Cardiac septum (tissue), 1 donor: ENCODE data around the gene SH3RF3. TPM values are rescaled to one million over a fixed set of nuclear protein-coding genes. Genes with fewer than 3 reads are reported as not detected.

ENCODE experiments used
- DNase-seq: peaks from one replicate; pipeline ENCODE4 v3.0.0-alpha.2; 2020; ENCODE audit warnings: low spot score
- intact Hi-C: fragments of 100-400 bp; cut with DNase I; formaldehyde crosslinking; loops from one replicate; pipeline ENCODE4 v1.14.0; 2022
- total RNA-seq: library from RNA; stranded (reverse); fragmentation: NEBNext Ultra II Directional; extraction: Animal tissue kit (Norgen Biotek cat#: 25700); gene quantifications from one replicate; pipeline ENCODE4 v1.2.1, GENCODE V29; 2021
- donor health status: DM: no; HTN: no; CAD: no.

Gene SH3RF3
- total RNA-seq, 1 donor from 2014 or later, result 11.2 TPM

DNA sequence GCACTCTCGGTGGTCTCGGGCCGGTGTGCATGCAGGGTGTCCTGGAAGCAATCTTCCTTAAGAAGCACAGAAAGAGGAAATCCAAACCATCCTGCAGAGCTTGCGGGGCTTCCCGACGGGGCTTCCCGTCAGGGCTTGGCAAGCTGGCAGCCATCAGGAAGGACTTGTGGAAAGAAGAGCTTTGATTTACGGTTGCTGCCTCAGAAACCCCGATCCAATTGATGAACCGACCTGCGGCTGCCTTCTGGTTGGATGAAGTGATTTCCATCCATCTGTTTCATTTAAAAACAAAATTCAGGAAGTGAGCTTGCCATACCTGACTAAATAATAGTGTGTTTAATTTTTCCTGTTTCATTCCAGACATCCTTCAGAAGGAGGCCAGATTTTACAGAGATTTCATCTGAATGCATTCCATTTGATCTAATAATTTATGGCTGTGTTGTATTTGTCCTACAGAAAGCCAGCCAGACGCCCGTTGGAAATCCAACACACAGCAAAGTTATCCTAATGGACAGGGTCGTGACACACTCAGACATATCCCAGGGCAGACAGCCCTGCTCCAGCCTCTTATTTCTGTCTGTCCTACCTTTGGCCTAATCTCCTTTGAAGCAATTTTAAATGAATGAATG is 343.4 kb downstream of the SH3RF3 start:
- intact Hi-C loops, result no loop called here
- no peak for DNase-seq

GRCh38 chr2:109472974-109473373 is 344.0 kb downstream of the SH3RF3 start:
- intact Hi-C loops, result no loop called here
- DNase-seq, result no peak

DNA sequence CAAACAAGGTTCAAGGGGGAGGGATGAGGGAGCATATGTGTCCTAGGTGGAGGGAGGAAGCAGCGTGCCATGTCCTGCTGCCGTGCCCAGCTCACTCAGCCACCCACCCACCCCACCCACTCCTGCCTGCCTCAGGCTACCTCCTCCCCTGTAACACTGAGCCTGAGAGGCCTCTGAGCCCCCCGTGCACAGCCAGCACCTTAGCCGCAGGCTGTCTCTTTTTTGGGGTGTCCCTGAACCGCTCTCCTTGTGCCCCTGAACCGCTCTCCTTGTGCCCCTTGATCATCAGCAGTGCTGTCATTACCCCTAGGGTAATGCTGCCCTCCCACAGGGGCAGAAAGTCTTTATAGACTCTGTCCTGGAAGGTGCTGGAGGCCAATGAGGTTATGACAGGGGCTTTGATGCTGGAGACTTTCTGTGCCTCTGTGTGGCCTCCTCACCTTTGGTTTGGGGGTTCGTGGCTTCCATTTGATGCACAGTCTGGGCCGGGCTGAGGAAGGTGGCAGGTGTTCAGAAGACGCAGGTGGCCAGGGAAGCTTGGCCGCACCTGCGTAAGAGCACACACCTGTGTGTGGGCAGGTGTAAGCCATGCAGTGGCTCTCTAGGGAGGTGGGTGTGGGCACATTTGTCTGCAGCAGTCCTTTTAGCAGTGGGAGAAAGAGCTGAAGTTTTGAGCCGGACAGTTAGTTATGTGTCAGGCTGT is 344.8 kb downstream of the SH3RF3 start:
- intact Hi-C loops, result no loop called here
- DNase-seq, result no peak

- DNase-seq, result no peak
- intact Hi-C loops, result no loop called here
These were observed 345.4 kb downstream of the SH3RF3 start for GRCh38 chr2:109474319-109474825.

GRCh38 chr2:109475531-109476210 is 346.7 kb downstream of the SH3RF3 start:
- intact Hi-C loops, result no loop called here

GRCh38 chr2:109476641-109477441 is 347.8 kb downstream of the SH3RF3 start:
- DNase-seq, result no peak
- intact Hi-C loops, result no loop called here

More at GRCh38 chr2:109475531-109476210, 346.7 kb downstream of the SH3RF3 start:
- DNase-seq, result no peak

DNA sequence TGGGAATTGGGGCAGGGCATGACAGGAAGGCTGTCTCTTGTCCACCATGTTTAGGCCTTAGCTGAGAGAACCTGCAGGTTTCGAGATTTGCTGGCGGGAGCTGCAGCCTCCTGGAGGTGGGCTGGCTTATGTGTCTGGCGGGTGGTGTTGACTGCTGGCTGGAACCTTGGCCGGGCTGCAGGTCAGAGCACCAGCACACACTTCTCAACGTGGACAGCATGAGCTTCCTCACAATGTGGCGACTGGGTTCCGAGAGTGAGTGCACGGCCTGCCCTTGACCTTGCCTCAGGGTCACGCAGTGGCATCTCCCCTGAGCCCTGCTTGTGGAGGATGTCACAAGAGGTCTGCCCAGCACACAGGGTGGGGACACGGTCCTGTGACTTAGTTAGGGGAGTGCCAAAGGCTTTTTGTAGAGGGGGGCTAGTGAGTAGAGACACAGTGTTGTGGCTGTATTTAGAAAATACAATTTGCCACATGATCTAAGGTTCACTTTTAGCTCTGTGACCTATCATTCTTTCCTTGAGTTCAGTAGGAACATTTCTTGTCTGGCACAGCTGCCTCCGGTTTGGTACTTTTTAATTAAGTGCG is 350.0 kb downstream of the SH3RF3 start:
- intact Hi-C loops, result no loop called here
- DNase-seq, result no peak

DNA sequence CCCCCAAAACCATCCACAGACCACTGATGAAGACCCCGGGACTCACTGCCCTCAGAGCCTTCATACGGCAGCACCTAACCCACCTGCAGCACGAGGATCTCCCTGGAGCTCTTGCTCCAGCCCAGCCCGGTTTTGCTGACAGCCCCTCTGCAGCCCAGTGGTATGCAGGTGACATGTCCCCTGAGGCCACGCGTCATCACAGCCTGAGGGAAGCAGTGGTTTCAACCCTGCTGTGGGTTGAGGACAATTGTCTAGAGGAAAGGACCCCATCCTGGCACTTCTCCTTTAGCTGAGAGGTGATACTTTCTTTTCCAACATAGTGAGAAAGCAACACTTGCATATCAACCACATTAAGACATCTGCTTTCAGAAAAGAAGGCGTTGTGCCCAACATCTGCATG is 350.8 kb downstream of the SH3RF3 start:
- DNase-seq, result no peak
- intact Hi-C loops, result loop anchor here (5.0 kb wide), 1 partner anchor 223 kb away; no protein-coding TSS in a partner anchor

DNA sequence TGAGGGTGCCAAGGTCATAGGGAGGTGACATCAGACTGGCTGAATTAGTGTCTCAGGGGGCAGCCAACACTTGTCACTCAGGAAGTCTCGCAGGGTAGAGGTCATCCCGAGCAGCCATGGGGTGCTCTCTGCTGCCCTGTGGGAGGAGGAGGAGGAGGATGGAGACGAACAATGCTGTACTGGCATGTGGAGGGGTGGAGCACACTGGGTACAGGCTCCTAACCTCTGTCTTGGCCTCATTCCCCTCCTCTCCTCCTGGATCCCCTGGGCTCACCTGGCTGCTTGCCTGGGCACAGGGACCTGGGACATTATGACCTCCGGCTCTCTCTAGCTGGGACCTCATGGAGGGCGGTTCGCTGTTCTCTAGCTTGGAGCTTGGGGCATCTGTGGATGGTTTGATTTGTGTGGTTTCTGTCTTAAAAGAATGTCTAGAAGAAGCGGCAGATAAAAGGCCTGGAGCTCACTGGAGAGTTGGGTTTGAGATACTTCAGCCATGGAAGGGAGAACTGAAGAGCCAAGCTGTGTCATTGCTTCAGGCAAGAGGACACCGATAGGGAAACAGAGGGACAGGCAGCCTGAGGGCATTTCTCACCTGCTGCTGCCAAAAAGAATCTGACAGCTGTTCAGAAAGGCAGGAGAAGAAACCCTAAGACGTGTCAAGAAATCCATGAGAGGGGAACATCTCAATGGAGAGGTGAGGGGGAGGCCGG is 351.6 kb downstream of the SH3RF3 start:
- DNase-seq, result no peak
- intact Hi-C loops, result loop anchor here (5.0 kb wide), 1 partner anchor 223 kb away; no protein-coding TSS in a partner anchor

DNA sequence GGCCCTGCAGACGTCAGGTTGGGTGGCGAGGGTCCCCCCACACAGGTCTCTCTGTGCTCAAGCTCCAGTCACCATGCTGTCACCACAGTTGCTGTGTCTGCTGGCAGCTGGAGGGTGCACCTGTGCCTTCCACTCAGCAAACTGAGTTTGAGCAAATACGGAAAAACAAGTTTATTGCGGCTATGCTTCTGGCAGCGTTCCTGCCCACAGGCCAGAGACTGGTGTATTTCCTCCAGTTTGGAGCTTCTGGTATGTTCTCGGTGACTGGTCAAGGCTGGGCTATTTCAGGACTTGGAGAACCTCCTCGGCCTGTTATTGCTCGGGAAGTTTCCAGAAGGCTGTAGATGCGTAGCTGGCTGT is 352.2 kb downstream of the SH3RF3 start:
- DNase-seq, result no peak
- intact Hi-C loops, result loop anchor here (5.0 kb wide), 1 partner anchor 224 kb away; no protein-coding TSS in a partner anchor

DNA sequence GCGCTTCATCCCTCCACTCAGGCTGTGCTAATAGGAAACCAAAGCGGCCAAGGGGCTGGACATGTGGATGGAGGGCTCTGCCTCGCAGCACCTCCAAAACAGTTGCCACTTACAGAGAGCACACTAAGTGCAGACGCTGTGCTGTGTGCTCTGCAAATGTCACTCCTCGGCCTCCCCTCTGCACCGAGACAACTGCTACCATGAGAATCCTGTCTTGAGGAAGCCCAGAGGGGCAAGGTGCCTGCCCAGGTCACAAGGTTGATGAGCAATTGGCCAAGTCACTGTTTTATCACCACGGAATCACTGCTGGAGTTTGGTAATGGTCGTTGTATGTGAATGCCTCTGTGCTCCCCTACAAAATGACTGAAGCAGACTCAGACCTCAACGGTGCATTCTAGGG is 352.6 kb downstream of the SH3RF3 start:
- intact Hi-C loops, result loop anchor here (5.0 kb wide), 1 partner anchor 224 kb away; no protein-coding TSS in a partner anchor
- DNase-seq, result no peak

GRCh38 chr2:109482361-109482861 is 353.4 kb downstream of the SH3RF3 start:
- intact Hi-C loops, result loop anchor here (5.0 kb wide), 1 partner anchor 225 kb away; no protein-coding TSS in a partner anchor
- DNase-seq, result no peak

DNA sequence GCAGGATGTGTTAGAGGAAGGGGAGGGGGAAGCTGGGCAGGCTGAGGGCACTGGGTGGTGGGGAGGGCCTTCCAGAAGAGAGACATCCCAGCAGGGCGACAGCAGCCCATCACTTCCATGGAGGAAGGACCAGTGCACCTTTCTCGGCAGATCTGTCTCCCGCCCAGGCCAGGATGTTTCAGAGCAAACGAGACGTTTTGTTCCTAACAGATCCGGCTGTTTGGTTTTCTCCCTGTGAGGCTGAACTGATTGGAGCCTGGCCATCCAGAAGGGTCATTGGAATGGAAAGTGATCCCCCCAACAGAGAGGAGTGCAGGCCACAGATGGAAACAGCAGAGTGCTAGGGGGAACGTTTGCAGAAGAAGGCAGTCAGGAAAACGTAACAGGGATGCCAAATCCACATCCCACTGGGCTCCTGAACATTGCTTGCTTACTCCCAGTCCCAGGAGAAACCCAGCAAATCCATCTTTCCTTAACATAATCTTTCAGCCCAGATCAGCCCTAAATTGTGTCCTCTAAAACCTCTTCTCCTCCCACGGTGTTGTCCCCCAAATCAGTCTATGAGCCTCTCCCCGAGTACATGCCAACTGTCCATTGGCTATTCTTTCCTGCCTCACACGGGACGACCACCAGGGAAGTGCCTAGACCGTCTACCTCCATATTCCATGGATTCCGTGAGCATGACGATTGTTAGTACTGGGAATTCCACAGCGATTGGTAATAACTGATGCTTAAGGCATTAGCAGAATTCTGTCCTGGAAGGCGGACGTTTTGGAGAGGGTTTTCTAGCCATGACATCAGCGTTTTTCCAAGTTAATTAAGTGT is 357.9 kb downstream of the SH3RF3 start:
- intact Hi-C loops, result no loop called here

DNA sequence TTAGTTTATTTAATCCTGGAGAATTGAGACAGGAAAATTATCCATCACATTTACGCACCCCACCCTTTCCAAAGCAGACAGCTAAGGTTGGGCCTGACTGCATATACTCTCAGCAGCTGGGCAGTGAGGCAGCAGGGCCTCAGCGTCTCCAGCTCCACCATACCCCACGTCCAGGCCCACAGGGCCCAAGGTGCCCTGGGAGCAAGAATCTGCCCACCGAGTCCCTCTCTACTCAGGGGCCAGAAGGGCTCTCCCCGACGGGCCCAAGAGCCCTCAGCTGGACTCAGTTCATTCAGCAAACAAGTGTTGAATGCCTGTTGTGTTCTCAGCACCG is 358.5 kb downstream of the SH3RF3 start:
- DNase-seq, result no peak
- intact Hi-C loops, result no loop called here

More for the DNA sequence above, 357.9 kb downstream of the SH3RF3 start:
- no peak for DNase-seq

DNA sequence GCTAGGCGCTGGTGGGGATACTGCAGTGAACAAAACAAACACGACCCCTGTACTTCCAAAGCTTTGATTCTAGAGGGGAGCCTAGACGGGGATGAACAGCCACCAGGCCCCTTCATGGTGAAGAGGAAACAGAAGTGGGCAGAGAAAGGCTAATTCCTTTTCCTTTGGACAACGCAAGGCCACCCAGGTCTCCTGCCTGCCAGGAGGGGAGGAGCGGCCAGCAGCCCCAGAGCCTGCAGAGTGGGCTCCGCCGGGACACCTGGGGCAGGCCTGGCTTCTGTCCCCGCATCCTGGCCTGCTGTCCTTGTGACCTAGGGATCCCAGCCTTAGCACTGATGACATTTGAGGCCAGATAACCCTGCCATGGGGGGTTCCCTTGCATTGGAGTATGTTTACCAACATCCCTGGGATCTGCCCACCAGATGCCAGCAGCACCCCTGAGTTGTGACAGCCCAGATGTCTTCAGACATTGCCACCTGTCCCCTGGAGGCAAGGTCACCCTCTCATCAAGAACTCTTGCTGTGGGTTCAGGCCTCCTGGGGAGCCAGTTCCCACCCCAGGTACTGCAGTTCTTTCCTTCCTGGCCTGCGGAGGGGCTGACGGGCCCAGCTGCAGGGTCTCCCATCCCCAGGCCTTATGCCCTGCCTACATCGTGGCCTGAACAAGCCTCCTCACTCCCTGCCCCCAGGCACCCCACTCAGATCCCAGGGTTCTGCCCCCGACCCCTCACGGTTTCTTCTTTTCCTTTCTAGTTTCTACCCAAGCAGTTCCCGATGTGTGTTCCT is 359.1 kb downstream of the SH3RF3 start:
- intact Hi-C loops, result no loop called here
- no peak for DNase-seq

GRCh38 chr2:109489296-109489695 is 360.3 kb downstream of the SH3RF3 start:
- DNase-seq, result no peak
- intact Hi-C loops, result no loop called here
